ENCODE data around the gene PCDHB11. TPM values are rescaled to one million over a fixed set of nuclear protein-coding genes. Genes with fewer than 3 reads are reported as not detected.
"Not testable (repeated sequence)": the region's sequence is repeated elsewhere in the genome, so short reads cannot be mapped to it uniquely, and the experiment has no call there.

Gene PCDHB11
- total and polyA plus RNA-seq, 2 experiments from 2014 or later = 0.19 to 1.3 TPM

- Mint-ChIP-seq H3K36me3 (ENCODE audit: low read depth) (peaks cover 18% of the 10 kb centered on the region), H3K27me3 (ENCODE audit: insufficient read depth, low read depth, poor library complexity) (peaks cover 2% of the 10 kb centered on the region), H3K27ac (no peak within 1 kb of the TSS), H3K9me3 (peaks cover 14% of the 10 kb centered on the region), H3K4me1 (peaks cover 10% of the 10 kb centered on the region), H3K4me3 (peak within 1 kb of the TSS; percentile 65)
- no peaks in the 10 kb centered on the region for H4K20me1 ChIP-seq (replicated peaks; ENCODE audit: insufficient read depth)
- peak within 1 kb of the TSS; percentile 14; the same call in 1 of the 2 replicates for H2AFZ ChIP-seq
- DNase-seq (ENCODE audit: low spot score) (peak; percentile 91), ATAC-seq (peak; percentile 100)
- peak within 1 kb of the TSS; percentile 50 for H3K4me2 ChIP-seq
- H3K9me2 ChIP-seq (ENCODE audit: insufficient read depth) = no peaks in the 10 kb centered on the region
- no peaks in the 10 kb centered on the region for H3K79me2 ChIP-seq (replicated peaks; ENCODE audit: insufficient read depth)
- peak within 1 kb of the TSS; percentile 19 for H3K4me3 ChIP-seq
- H3K27me3 ChIP-seq (ENCODE audit: insufficient read depth) = no peaks in the 10 kb centered on the region
- no peaks in the 10 kb centered on the region for H3K4me1 ChIP-seq (ENCODE audit: insufficient read depth)
- no peak within 1 kb of the TSS for H3K27ac ChIP-seq (ENCODE audit: low read depth)
- no peaks in the 10 kb centered on the region for H3F3A ChIP-seq (replicated peaks; ENCODE audit: low read depth)
- no peaks in the 10 kb centered on the region for H3K36me3 ChIP-seq (ENCODE audit: insufficient read depth)
- TF ChIP-seq CTCF (conservative IDR thresholded peaks at IDR 0.05; ENCODE audit: low read depth in 2 of 2) (peak; percentile 75 to 85), STAT1 (IDR thresholded peaks at IDR 0.05; ENCODE audit: unreplicated experiment) (no peak)
Observed at GRCh38 chr5:141223112-141223783, 23.8 kb downstream of the PCDHB11 start, which contains the start of gene PCDHB14. Gene PCDHB14 (plus strand): TSS chr5:141223343. CDS start chr5:141223506, 163 bp downstream.

- Mint-ChIP-seq H3K9me3 (peaks cover 14% of the 10 kb centered on the region), H3K36me3 (ENCODE audit: low read depth) (peaks cover 18% of the 10 kb centered on the region)
- DNase-seq (ENCODE audit: low spot score); H4K20me1 ChIP-seq (replicated peaks; ENCODE audit: insufficient read depth); H3K4me1 Mint-ChIP-seq; H3K27me3 Mint-ChIP-seq (ENCODE audit: insufficient read depth, low read depth, poor library complexity); H3K4me1 ChIP-seq (ENCODE audit: insufficient read depth); ATAC-seq; H3K27me3 ChIP-seq (ENCODE audit: insufficient read depth); H3K36me3 ChIP-seq (ENCODE audit: insufficient read depth); H2AFZ ChIP-seq; H3K4me3 Mint-ChIP-seq; H3K4me2 ChIP-seq; H3K27ac Mint-ChIP-seq; H3K79me2 ChIP-seq (replicated peaks; ENCODE audit: insufficient read depth); H3K4me3 ChIP-seq; H3F3A ChIP-seq (replicated peaks; ENCODE audit: low read depth); H3K27ac ChIP-seq (ENCODE audit: low read depth); H3K9me2 ChIP-seq (ENCODE audit: insufficient read depth): not testable (repeated sequence)
Observed at GRCh38 chr5:141224844-141225243, 25.4 kb downstream of the PCDHB11 start.

- H3K4me1 ChIP-seq (ENCODE audit: insufficient read depth); H3K79me2 ChIP-seq (replicated peaks; ENCODE audit: insufficient read depth); H3K36me3 ChIP-seq (ENCODE audit: insufficient read depth); H3K27me3 ChIP-seq (ENCODE audit: insufficient read depth); H3F3A ChIP-seq (replicated peaks; ENCODE audit: low read depth); H3K4me3 ChIP-seq; H3K27ac ChIP-seq (ENCODE audit: low read depth); DNase-seq (ENCODE audit: low spot score); H3K27ac Mint-ChIP-seq; ATAC-seq; H2AFZ ChIP-seq; H4K20me1 ChIP-seq (replicated peaks; ENCODE audit: insufficient read depth); H3K27me3 Mint-ChIP-seq (ENCODE audit: insufficient read depth, low read depth, poor library complexity); H3K4me2 ChIP-seq; H3K4me3 Mint-ChIP-seq; H3K9me2 ChIP-seq (ENCODE audit: insufficient read depth); H3K4me1 Mint-ChIP-seq: not testable (repeated sequence)
- Mint-ChIP-seq H3K36me3 (ENCODE audit: low read depth) (peaks cover 18% of the 10 kb centered on the region), H3K9me3 (peaks cover 17% of the 10 kb centered on the region)
Observed at GRCh38 chr5:141225421-141225820, 26.0 kb downstream of the PCDHB11 start.
